Endothelial cell (in vitro differentiated cells): Measurements from ENCODE around the gene SHCBP1L. TPM values are rescaled to one million over a fixed set of nuclear protein-coding genes. Genes with fewer than 3 reads are reported as not detected.

Experiments
- DNase-seq: peaks from one replicate; pipeline ENCODE4 v3.0.0; 2021; ENCODE audit warnings: low spot score
- H3K27ac Mint-ChIP-seq: one replicate; pipeline ENCODE4 v1.8.0; 2021; ENCODE audit warnings: mixed read lengths, inconsistent platforms; ENCODE audit not compliant: unreplicated experiment
- H3K27me3 Mint-ChIP-seq: one replicate; pipeline ENCODE4 v1.8.0; 2021; ENCODE audit warnings: mild to moderate bottlenecking, moderate library complexity, mixed read lengths, inconsistent platforms; ENCODE audit not compliant: unreplicated experiment
- H3K36me3 Mint-ChIP-seq: one replicate; pipeline ENCODE4 v1.8.0; 2021; ENCODE audit warnings: mild to moderate bottlenecking, low read depth, mixed read lengths, inconsistent platforms; ENCODE audit not compliant: unreplicated experiment
- H3K4me1 Mint-ChIP-seq: one replicate; pipeline ENCODE4 v1.8.0; 2021; ENCODE audit warnings: mild to moderate bottlenecking, mixed read lengths, inconsistent platforms; ENCODE audit not compliant: unreplicated experiment
- H3K4me3 Mint-ChIP-seq: one replicate; pipeline ENCODE4 v1.8.0; 2021; ENCODE audit warnings: mild to moderate bottlenecking, mixed read lengths, inconsistent platforms; ENCODE audit not compliant: unreplicated experiment
- H3K9me3 Mint-ChIP-seq: one replicate; pipeline ENCODE4 v1.8.0; 2021; ENCODE audit warnings: mixed read lengths, inconsistent platforms; ENCODE audit not compliant: unreplicated experiment
- long read RNA-seq: library from polyadenylated mRNA; unstranded; transcript quantifications from one replicate; pipeline ENCODE4 v2.0.0, GENCODE V29; 2020; ENCODE audit not compliant: unreplicated experiment
- total RNA-seq: library from RNA; stranded (reverse); fragmentation: NEBNext Ultra II Directional; extraction: Animal tissue kit (Norgen Biotek cat#: 25700); gene quantifications from one replicate; pipeline ENCODE4 v1.2.1, GENCODE V29; 2021; ENCODE audit not compliant: unreplicated experiment
- TF ChIP-seq, protein P1 (sequence below): fragments of 200-600 bp; sonication (generic); IDR thresholded peaks from one replicate; pipeline ENCODE4 v1.5.0; 2021; ENCODE audit warnings: antibody characterized with exemption; ENCODE audit not compliant: unreplicated experiment

The SHCBP1L gene
- total RNA-seq: not detected
- long read RNA-seq: 0 reads

- Mint-ChIP-seq H3K27me3 (no peaks in the 10 kb centered on the region), H3K27ac (no peak within 1 kb of the TSS), H3K4me1 (no peaks in the 10 kb centered on the region), H3K4me3 (no peak within 1 kb of the TSS), H3K36me3 (no peaks in the 10 kb centered on the region), H3K9me3 (no peaks in the 10 kb centered on the region)
- TF ChIP-seq, protein P1, sequence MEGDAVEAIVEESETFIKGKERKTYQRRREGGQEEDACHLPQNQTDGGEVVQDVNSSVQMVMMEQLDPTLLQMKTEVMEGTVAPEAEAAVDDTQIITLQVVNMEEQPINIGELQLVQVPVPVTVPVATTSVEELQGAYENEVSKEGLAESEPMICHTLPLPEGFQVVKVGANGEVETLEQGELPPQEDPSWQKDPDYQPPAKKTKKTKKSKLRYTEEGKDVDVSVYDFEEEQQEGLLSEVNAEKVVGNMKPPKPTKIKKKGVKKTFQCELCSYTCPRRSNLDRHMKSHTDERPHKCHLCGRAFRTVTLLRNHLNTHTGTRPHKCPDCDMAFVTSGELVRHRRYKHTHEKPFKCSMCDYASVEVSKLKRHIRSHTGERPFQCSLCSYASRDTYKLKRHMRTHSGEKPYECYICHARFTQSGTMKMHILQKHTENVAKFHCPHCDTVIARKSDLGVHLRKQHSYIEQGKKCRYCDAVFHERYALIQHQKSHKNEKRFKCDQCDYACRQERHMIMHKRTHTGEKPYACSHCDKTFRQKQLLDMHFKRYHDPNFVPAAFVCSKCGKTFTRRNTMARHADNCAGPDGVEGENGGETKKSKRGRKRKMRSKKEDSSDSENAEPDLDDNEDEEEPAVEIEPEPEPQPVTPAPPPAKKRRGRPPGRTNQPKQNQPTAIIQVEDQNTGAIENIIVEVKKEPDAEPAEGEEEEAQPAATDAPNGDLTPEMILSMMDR: no peak
- no peak for DNase-seq
Observed at GRCh38 chr1:182952677-182953444, at the start of gene SHCBP1L. SHCBP1L (minus strand) TSS chr1:182953166; CDS start chr1:182953133, 33 bp downstream.

- Mint-ChIP-seq H3K36me3 (no peaks in the 10 kb centered on the region), H3K4me3 (no peak overlapping the region), H3K9me3 (no peaks in the 10 kb centered on the region), H3K27me3 (no peaks in the 10 kb centered on the region), H3K27ac (no peak overlapping the region), H3K4me1 (peaks cover 2% of the 10 kb centered on the region)
- TF ChIP-seq, protein P1: no peak
- DNase-seq: no peak
Observed at GRCh38 chr1:183002267-183002666, 49.3 kb upstream of the SHCBP1L start.

GRCh38 chr1:183000167-183000962, 47.4 kb upstream of the SHCBP1L start:
- H3K4me3 Mint-ChIP-seq: no peak overlapping the region
- no peak for DNase-seq
- no peaks in the 10 kb centered on the region for H3K9me3 Mint-ChIP-seq
- TF ChIP-seq, protein P1: no peak
- H3K36me3 Mint-ChIP-seq: no peaks in the 10 kb centered on the region
- no peak overlapping the region for H3K27ac Mint-ChIP-seq
- no peaks in the 10 kb centered on the region for H3K27me3 Mint-ChIP-seq
- peaks cover 2% of the 10 kb centered on the region for H3K4me1 Mint-ChIP-seq

- Mint-ChIP-seq H3K27ac (no peak overlapping the region), H3K9me3 (no peaks in the 10 kb centered on the region), H3K4me3 (no peak overlapping the region), H3K4me1 (peaks cover 2% of the 10 kb centered on the region), H3K27me3 (no peaks in the 10 kb centered on the region), H3K36me3 (no peaks in the 10 kb centered on the region)
- no peak for DNase-seq
- TF ChIP-seq, protein P1: no peak
Observed at GRCh38 chr1:182998482-182998881, 45.5 kb upstream of the SHCBP1L start.

DNA sequence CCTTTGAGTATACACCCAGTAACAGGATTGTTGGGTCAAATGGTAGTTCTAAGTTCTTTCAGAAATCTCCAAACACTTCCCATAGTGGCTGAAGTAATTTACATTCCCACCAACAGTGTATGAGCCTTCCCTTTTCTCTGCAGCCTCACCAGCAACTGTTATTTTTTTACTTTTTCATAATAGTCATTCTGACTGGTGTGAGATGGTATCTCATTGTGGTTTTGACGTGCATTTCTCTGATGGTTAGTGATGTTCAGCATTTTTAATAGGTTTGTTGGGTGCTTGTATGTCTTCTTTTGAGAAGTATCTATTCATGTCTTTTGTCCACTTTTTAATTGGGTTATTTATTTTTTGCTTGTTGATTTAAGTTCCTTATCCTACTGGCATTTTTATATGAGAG, 43.9 kb upstream of the SHCBP1L start:
- no peak overlapping the region for H3K4me3 Mint-ChIP-seq
- peaks cover under 1% of the 10 kb centered on the region for H3K4me1 Mint-ChIP-seq
- H3K36me3 Mint-ChIP-seq: no peaks in the 10 kb centered on the region
- no peaks in the 10 kb centered on the region for H3K9me3 Mint-ChIP-seq
- no peak for DNase-seq
- no peaks in the 10 kb centered on the region for H3K27me3 Mint-ChIP-seq
- H3K27ac Mint-ChIP-seq: no peak overlapping the region
- TF ChIP-seq, protein P1: no peak
